Measurements from ENCODE around the gene LRRC63. TPM values are rescaled to one million over a fixed set of nuclear protein-coding genes. Genes with fewer than 3 reads are reported as not detected.

Gene LRRC63
- total and polyA plus RNA-seq, 9 of the 15 experiments (the other 6 are each of a cell fraction or from before 2014, with no cell fraction given), result 0.07 to 0.41 (median 0.24) TPM; not detected in 1

DNA sequence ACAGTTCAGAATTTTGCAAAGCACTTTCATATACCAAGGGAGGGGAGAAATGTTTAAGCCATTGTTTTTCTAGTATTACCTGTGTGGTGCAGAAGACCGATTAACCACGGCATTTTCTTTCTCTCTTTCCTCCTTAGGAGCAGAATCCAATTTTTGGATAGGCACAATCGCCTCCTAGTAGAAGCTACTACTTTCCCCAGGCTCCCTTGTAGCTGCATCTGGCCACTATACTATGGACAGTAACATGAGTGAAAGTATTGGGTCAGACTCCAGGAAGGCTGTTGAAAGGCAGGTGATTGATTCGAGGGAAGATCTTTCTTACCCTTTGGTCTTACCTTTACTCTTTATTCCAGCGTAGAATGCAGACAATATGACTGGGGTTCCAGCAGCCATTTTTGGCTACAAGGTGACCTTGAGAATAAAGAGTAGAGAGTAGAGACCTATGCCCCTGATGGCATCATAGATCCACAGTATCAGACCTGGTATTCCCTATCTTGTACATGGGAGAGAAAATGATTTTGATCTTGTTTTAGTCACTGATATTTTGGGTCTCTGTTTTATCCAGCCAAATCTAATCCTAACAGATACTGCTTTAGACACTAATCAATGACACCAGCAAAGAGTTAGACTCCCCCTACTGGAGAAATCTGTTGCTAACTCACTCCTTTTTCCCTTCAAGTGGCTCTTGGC lies 77.0 kb downstream of the LRRC63 start:
- in situ Hi-C loops (cut with MboI), result no loop called here
- DNase-seq (ENCODE audit: extremely low read depth in 1 of 4, low spot score in 3 of 4), result peak; percentile 26 to 63 (median 38)
- no peaks in the 10 kb centered on the region for H4K20me1 ChIP-seq (replicated peaks; ENCODE audit: control insufficient read depth, insufficient read depth, low read length)
- no peaks in the 10 kb centered on the region for H3K36me3 ChIP-seq (ENCODE audit: control insufficient read depth, insufficient read depth, low read length)
- no peak overlapping the region for H3K4me3 ChIP-seq
- no peak overlapping the region for H3K27ac ChIP-seq (ENCODE audit: extremely low read depth, low read depth, low read length)
- peak overlapping the region; percentile 77 for H2AFZ ChIP-seq (ENCODE audit: low read depth, low read length)
- peak; percentile 88 for FAIRE-seq
- ChIA-PET CTCF (ENCODE audit: low intra/inter-chr PET ratio) (interaction anchor here (0.9 kb wide), 1 partner anchor 128 kb away, joined by 6 read pairs; no protein-coding TSS in a partner anchor), POLR2A (interaction anchor here (0.6 kb wide), 1 partner anchor 16 kb away, joined by 3 read pairs; no protein-coding TSS in a partner anchor)
- no peaks in the 10 kb centered on the region for H3K79me2 ChIP-seq (ENCODE audit: control insufficient read depth, insufficient read depth, low read length)
- H3K27me3 ChIP-seq (ENCODE audit: control insufficient read depth in 2 of 2, insufficient read depth in 2 of 2, low read length in 2 of 2), result no peaks in the 10 kb centered on the region
- ATAC-seq, result peak; percentile 72
- H3K9ac ChIP-seq (ENCODE audit: insufficient read depth in 1 of 2, low read depth in 2 of 2, low read length in 2 of 2), result no peak overlapping the region
- H3K4me2 ChIP-seq (ENCODE audit: insufficient read depth, low read length), result no peak overlapping the region
- peaks cover 2 to 15% of the 10 kb centered on the region in 2 experiments; a peak in 3 of 5 replicates for H3K4me1 ChIP-seq (replicated peaks in 1 of 2; ENCODE audit: control insufficient read depth in 2 of 2, insufficient read depth in 2 of 2, low read length in 2 of 2)
- no TSS peak for BruUV-seq (replicated peaks)
- 6% methylated on average over 3 of the region's 5 CpGs for WGBS (ENCODE audit: insufficient coverage, low coverage, missing lambda C conversion rate)
- no peaks in the 10 kb centered on the region for H3K9me1 ChIP-seq (ENCODE audit: control insufficient read depth, insufficient read depth, low read length)
- intact Hi-C loops (cut with micrococcal nuclease), result loop anchor here (1.0 to 5.0 kb wide), 3 partner anchors 32 to 128 kb away; partner anchors contain the start of gene LCP1
- no peaks in the 10 kb centered on the region for H3K9me3 ChIP-seq (replicated peaks; ENCODE audit: control insufficient read depth, insufficient read depth, low read depth, low read length)
- TF ChIP-seq SRF (CRISPR knock-in tag; IDR thresholded peaks at IDR 0.05), result no peak
- TF ChIP-seq KDM2B (CRISPR knock-in tag; IDR thresholded peaks at IDR 0.05), result no peak
- peak; percentile 97 for TF ChIP-seq ESRRA (IDR thresholded peaks at IDR 0.05; ENCODE audit: borderline replicate concordance, low read depth)
- no peak for TF ChIP-seq RHOXF2B (CRISPR knock-in tag; conservative IDR thresholded peaks at IDR 0.05)
- TF ChIP-seq YY1 (IDR thresholded peaks at IDR 0.05; ENCODE audit: borderline replicate concordance in 1 of 3, control insufficient read depth in 1 of 3, extremely low read depth in 1 of 3, insufficient read depth in 3 of 3, insufficient read length in 1 of 3, insufficient replicate concordance in 2 of 3, low read depth in 1 of 3, low read length in 2 of 3), result peak in 1 of 3 experiments; percentile 25
- peak; percentile 52 to 67 (median 65); a peak in 5 of 6 replicates for TF ChIP-seq CTCF (IDR thresholded peaks at IDR 0.05 in 2 of 3, conservative IDR thresholded peaks at IDR 0.05 in 1 of 3; ENCODE audit: insufficient read depth in 2 of 3, low read depth in 1 of 3, low read length in 3 of 3)
- TF ChIP-seq RAD21 (CRISPR knock-in tag; conservative IDR thresholded peaks at IDR 0.05 in 1 of 2, IDR thresholded peaks at IDR 0.05 in 1 of 2), result peak; percentile 41 to 76; a peak in 2 of 4 replicates
- TF ChIP-seq ZNF589 (CRISPR knock-in tag; IDR thresholded peaks at IDR 0.05; ENCODE audit: low read depth), result peak; percentile 59; the same call in 1 of the 2 replicates
- no peak for TF ChIP-seq KDM5B (IDR thresholded peaks at IDR 0.05; ENCODE audit: insufficient replicate concordance, low read depth, low read length)
- TF ChIP-seq TEAD2 (tag; IDR thresholded peaks at IDR 0.05), result no peak
- no peak for TF ChIP-seq MEF2D (tag; conservative IDR thresholded peaks at IDR 0.05; ENCODE audit: low read depth)

Data from K562 (cell line).